Spleen (tissue), 7 donors: Measurements from ENCODE around the gene POLR2J.
"Not testable (repeated sequence)": the region's sequence is repeated elsewhere in the genome, so short reads cannot be mapped to it uniquely, and the experiment has no call there.

Experiments used
- CTCF ChIP-seq, 11 experiments: fragments of 200-600 bp in 7 of 11; fragments of 450-650 bp in 4 of 11; sonication (generic) in 4 of 11; IDR thresholded peaks in 8 of 11; conservative IDR thresholded peaks in 3 of 11; 1 replicate in 7 of 11; 2 replicates in 4 of 11; pipeline versions ENCODE4 v1.4.0 to v1.8.0; 2016 to 2021; ENCODE audit warnings: antibody characterized with exemption in 11 of 11, inconsistent platforms in 4 of 11, mild to moderate bottlenecking in 1 of 11
- POLR2A ChIP-seq, 3 donors: fragments of 450-650 bp; IDR thresholded peaks; one replicate each; pipeline ENCODE4 v1.5.1; 2017; ENCODE audit warnings: antibody characterized with exemption in 3 of 3, mild to moderate bottlenecking in 1 of 3
- POLR2AphosphoS5 ChIP-seq, 3 donors: sonication (generic); formaldehyde crosslinking; IDR thresholded peaks; one replicate each; pipeline ENCODE4 v1.5.1; 2017; ENCODE audit warnings: antibody characterized with exemption in 3 of 3
- donor health status: DM: no; HTN: no; CAD: no; lungs with moderate emphysema.
- donor health status: DM: no; HTN: no; CAD: no.
- donor health status: DM: no; HTN: no; CAD: no.

GRCh38 chr7:102454932-102455331 lies 23.8 kb downstream of the POLR2J start:
- not testable (repeated sequence) for TF ChIP-seq CTCF (IDR thresholded peaks at IDR 0.05 in 8 of 11, conservative IDR thresholded peaks at IDR 0.05 in 3 of 11); POLR2A (IDR thresholded peaks at IDR 0.05)
- TF ChIP-seq POLR2AphosphoS5 (IDR thresholded peaks at IDR 0.05), result peak in 1 of 3 donors; percentile 8
